SH-SY5Y (cell line): ENCODE measurements around the gene DNAH10.

Experiments
- GATA2 ChIP-seq: IDR thresholded peaks from 2 replicates; pipeline ENCODE4 v1.6.1; 2011; ENCODE audit warnings: mild to moderate bottlenecking, low read depth, low read length
- GATA3 ChIP-seq: IDR thresholded peaks from 2 replicates; pipeline ENCODE4 v1.6.1; 2011; ENCODE audit warnings: low read depth, mild to moderate bottlenecking, low read length, moderate library complexity

DNA sequence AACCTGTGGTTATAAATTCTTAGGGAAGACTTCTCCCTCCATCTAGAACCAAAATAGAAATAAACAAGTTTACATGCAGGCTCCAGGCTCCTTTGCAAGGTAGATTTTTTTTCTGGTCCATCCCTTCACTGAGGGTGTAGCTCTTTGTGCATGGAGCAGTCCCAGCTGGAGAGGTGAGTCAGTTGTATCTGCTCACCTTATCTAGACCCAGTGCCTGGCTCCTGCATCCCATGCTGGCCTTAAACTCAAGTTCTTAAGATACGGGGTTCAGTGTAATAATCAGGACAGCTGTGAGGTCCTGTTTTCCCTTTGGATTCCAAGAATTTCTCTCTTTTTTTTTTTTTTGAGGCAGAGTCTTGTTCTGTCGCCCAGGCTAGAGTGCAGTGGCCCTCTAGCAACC, 35.1 kb upstream of the DNAH10 start:
- TF ChIP-seq GATA2 (no peak), GATA3 (no peak)
